Measurements from ENCODE around the gene ACADVL.

ACADVL gene

DNA sequence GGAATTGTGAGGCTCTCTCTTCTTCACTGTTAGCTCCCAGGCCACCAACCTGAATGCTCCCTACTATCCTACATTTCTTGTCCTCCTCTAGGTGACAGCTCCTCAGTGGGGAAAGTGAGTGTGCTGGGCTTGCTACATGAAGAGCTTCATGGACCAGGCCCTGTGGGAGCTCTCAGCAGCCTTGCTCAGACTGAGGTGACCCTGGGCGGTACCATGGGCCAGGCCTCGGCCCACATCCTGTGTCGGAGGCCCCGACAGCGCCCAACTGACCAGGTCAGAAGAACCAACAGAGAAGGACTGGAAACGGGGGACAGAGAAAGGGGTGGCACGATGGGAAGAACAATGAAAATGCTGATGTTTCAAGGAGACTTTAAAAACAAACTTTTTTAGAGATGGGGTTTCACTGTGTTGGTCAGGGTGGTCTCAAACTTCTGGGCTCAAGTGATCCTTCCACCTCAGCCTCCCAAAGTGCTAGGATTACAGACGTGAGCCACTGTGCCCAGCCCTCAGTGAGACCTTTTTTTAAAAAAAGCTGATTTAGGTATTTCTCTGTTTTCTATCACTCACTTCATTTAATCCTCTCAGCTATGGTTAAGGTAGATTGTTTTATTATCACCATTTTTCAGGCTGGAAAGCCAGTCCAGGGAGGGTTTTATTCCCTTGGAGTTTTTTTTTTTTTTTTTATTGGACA, 37.2 kb downstream of the ACADVL start:
- TF ChIP-seq, protein P1, sequence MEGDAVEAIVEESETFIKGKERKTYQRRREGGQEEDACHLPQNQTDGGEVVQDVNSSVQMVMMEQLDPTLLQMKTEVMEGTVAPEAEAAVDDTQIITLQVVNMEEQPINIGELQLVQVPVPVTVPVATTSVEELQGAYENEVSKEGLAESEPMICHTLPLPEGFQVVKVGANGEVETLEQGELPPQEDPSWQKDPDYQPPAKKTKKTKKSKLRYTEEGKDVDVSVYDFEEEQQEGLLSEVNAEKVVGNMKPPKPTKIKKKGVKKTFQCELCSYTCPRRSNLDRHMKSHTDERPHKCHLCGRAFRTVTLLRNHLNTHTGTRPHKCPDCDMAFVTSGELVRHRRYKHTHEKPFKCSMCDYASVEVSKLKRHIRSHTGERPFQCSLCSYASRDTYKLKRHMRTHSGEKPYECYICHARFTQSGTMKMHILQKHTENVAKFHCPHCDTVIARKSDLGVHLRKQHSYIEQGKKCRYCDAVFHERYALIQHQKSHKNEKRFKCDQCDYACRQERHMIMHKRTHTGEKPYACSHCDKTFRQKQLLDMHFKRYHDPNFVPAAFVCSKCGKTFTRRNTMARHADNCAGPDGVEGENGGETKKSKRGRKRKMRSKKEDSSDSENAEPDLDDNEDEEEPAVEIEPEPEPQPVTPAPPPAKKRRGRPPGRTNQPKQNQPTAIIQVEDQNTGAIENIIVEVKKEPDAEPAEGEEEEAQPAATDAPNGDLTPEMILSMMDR (IDR thresholded peaks at IDR 0.05; ENCODE audit: borderline replicate concordance, insufficient read depth, low read depth, low read length) = no peak
- H3K4me3 ChIP-seq (ENCODE audit: low read depth, low read length) = no peak overlapping the region

GRCh38 chr17:7258731-7259554, 39.2 kb downstream of the ACADVL start:
- TF ChIP-seq, protein P1 (IDR thresholded peaks at IDR 0.05; ENCODE audit: borderline replicate concordance, insufficient read depth, low read depth, low read length) = no peak
- no peak overlapping the region for H3K4me3 ChIP-seq (ENCODE audit: low read depth, low read length)

- TF ChIP-seq, protein P1 (IDR thresholded peaks at IDR 0.05; ENCODE audit: borderline replicate concordance, insufficient read depth, low read depth, low read length) = no peak
- H3K4me3 ChIP-seq (ENCODE audit: low read depth, low read length) = no peak overlapping the region
Observed at GRCh38 chr17:7259555-7259889, 39.8 kb downstream of the ACADVL start.

GRCh38 chr17:7260151-7260550, 40.4 kb downstream of the ACADVL start:
- H3K4me3 ChIP-seq (ENCODE audit: low read depth, low read length) = no peak overlapping the region
- TF ChIP-seq, protein P1 (IDR thresholded peaks at IDR 0.05; ENCODE audit: borderline replicate concordance, insufficient read depth, low read depth, low read length) = no peak

DNA sequence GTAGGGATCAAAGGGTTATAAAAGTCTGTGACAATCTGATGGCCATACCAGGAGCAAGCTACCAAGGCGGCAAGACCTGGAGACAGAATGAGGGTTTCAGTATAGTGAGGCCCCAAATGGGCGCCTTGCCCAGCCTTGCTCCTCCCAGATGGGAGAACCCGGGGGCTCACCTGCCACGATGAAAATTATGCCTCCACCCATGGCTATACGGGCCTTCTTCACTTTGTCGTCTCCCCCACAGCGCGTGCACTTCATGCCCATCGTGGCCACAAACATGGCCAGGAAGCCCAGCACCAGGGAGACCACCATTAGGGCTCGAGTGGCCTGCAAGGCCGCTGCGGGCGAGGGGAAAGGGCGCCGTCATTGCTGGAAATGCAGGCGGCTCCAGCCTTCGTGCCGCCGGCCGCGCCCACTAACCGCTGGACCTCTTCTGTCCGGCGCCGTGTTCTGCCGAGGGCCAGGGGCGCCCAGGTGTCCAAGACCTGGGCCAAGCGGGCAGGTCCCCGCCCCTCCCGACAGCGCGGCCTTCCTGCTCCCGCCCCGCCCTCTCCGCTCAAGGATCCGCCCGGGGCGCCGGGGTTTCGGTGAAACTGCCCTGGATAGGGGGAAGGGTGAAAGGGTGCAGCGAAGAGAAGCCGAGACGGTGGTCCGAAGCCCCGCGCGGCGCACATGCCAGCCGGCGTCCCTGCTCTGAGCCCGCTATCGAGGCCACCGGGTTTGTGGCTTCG, 41.1 kb downstream of the ACADVL start:
- H3K4me3 ChIP-seq (ENCODE audit: low read depth, low read length) = peak overlapping the region; percentile 40
- TF ChIP-seq, protein P1 (IDR thresholded peaks at IDR 0.05; ENCODE audit: borderline replicate concordance, insufficient read depth, low read depth, low read length) = no peak

GRCh38 chr17:7261379-7262191, 41.8 kb downstream of the ACADVL start:
- TF ChIP-seq, protein P1 (IDR thresholded peaks at IDR 0.05; ENCODE audit: borderline replicate concordance, insufficient read depth, low read depth, low read length) = no peak

More at GRCh38 chr17:7261379-7262191, 41.8 kb downstream of the ACADVL start:
- H3K4me3 ChIP-seq (ENCODE audit: low read depth, low read length) = peak overlapping the region; percentile 40
